ENCODE data around the gene VSTM2B.
"Not testable (repeated sequence)": the region's sequence is repeated elsewhere in the genome, so short reads cannot be mapped to it uniquely, and the experiment has no call there.

The VSTM2B gene

DNA sequence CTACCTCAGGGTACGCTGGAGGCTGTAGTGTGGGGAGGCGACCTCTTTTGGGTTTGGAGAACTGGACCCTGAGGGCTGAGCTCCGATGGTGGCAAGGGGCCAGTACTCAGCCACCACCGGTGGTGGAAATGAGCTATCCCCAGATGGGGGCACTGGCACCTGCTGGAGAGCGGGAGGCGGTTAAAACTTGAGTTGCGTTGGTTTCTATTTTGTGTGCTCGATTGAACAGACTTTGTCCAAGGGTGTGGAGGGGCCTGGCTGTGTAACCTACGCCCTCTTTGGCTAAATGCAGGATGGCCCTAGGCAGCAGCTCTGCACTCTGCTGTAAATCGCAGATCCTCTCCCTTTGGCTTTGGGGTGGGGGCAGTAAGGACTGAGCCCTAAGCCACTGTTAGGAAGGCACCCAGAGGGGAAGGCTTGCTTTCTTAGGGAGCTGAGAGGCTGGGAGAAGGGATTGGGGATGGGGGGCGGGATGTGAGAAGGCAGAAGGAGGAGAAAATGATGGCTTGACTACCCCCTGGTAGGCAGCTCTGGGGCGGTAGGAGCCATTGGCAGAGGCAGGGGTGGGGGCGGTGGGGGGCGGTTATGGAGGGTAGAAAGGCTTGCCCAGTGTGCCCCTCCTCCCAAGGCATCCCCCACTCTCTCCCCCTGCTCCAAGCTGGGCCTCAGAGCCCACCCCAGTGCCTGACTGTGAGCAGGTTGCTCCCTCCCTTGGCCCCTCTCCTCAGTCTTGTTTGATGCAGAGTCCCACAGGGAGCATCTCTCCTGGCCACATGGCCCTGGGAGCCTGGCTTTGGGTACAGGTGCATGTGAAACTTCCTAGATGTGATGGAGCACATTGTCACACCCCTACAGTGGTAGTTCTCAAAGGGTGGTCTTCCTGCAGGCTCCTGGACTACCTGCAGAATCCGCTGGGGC, 5.0 kb downstream of the VSTM2B start:
- no peak for DNase-seq (ENCODE audit: low spot score)

DNA sequence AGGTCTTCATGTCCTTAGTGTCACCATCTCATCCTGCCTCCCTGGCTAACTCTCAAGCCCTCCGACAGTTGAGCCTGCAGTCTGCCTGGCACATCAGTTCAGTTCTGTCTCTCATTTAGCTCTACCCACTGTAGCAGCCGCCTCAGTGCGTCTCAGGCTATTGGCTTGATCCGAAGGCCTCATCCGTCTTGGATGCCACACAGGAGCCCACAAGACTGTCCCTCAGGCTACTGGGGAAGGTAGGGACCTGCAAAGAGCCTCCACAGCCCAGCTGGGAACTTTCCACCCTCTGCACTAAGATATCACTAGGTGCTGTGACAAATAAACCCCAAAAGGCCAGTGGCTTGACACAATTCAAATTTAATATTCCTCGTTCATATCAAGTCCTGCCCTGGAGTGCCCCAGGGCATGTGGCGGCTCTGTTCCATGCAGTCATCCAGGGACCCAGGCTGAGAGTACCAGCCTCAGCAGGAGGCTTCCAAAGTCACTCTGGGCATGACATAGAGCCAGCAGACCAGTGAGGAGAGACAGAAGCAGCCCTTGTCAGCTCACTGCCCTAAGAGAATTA, 5.7 kb downstream of the VSTM2B start:
- DNase-seq (ENCODE audit: low spot score), result no peak

DNA sequence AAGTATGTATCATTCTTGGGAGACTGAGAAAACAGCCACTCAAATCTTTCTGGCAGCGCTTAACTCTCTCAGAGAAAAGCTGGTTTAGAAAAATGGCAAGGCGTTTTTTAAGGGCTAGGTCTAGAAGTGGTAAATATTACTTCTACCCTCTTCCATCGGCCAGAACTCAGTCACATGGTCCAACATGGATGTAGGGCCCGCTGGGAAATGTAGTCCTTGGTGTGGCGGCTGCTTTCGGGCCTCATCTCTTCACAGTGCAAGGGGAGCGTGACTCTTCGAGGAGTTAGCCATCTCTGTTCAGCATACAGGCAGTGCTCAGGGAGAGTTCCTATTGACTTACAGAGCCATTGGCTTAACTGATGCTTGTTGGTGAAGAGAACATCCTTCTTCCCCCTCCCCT, 6.3 kb downstream of the VSTM2B start:
- DNase-seq (ENCODE audit: low spot score), result no peak

DNA sequence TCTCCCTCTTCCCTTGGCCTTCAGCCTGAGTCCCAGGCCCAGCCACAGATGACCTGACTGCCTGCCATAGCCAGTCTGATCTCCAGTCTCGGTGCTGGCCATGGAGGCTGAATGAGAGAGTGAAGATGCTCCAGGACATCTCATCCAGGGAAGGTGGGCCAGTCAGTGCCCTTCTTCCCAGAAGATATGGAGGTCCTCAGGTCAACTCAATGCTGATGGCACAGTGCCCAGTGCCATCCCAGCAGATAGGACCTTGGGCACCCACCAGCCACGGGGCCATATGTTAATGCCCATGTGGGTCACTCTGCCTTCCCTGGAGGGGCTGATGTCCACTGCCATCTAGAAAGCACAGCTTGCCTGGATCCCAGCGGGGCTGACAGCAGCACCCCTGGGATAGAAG, 7.2 kb downstream of the VSTM2B start:
- DNase-seq (ENCODE audit: low spot score), result no peak

DNA sequence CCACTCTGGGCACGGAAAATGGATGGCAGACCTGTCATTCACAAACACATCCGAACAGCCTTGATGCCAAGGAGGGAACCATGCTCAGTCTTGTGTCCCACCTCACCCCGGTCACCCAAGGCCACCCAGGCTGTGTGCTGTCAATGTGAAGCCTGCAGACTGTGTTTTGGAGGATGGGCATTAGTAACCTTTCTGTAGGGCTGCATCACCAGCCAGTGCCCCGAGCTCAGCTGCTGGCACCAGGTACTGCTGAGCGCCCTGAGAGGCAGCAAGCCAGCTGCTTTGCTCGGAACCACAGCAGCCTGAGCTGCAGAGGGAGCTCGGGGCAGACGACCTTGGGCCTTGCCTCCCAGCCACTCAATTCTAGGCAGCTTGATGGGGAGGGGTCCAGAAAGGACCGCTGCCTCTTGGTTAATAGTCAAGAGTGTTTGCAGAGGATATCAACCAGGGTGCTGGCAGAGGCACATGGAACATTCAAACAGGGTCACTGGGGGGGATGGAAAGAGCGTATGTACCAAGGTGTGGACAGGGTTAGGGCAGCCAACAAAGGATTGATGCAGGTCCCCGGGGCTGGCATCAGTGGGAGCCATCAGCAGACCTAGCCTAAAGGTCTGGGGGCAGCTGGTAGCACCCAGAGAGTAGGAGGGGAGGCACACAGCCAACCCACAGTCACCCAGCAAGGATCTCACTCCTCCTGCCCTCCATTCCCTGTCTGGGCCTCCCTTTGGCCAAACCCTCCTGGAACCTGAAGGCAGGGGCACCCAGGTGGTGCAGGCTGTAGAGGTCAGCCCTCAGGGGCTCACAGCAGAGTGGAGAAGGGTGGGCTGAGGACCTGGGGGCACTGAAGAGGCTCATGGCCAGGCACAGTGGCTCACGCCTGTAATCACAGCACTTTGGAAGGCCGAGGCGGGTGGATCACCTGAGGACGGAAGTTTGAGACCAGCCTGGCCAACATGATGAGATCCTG, 8.1 kb downstream of the VSTM2B start:
- no peak for DNase-seq (ENCODE audit: low spot score)

DNA sequence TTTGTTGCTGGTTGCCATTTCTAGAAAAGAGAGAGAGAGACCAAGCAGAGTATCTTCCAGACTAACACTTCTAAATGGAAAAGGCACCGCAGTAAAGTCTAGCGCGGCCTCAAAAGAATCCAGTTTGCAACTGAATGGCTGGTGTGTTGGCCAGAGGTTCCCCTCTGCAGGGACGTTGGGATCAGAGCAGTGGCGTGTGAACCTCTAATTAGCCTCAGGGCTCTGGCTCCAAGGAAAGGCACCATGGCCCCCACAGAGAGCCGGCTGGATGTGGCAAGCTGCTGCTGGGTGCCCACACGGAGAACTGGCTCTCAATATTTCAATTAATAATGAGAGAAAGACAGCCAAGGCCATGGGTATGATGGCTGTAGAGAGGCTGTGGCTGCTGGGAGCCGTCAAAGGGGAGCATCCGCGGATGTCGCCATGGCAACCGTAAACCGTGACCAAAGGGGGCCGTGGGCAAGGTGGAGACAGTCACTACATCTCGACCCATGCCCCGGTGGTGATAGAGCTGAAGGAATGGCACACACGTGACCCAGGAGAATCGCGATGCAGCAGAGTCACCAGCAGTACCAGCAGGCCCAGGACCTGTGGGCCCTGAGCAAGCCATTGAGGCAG, 9.5 kb downstream of the VSTM2B start:
- DNase-seq (ENCODE audit: low spot score), result no peak

DNA sequence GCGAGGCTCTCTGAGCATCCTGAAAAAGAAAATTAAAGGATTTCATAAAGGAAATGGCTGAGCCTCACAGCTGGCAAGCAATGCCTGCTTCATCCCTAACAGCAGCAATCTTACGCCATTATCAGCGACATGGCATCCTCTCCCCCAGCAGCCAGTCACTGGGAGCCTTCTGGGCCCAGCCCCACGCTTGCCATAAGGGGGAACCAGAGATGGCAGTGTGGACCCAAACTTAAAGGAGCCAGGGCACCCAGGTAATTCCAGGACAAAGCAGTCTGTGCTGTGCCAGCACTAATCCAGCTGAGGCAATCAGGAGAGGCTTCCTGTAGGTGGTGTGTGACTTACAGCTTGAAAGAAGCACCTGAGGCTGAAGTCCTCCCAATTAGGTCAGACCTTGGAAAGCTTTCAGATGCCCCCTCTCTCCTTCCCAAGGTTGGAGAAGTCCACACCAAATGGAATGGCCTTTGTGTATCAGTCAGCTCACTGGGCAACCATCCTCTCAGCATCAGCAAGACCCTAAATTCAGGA, 10.3 kb downstream of the VSTM2B start:
- no peak for DNase-seq (ENCODE audit: low spot score)

DNA sequence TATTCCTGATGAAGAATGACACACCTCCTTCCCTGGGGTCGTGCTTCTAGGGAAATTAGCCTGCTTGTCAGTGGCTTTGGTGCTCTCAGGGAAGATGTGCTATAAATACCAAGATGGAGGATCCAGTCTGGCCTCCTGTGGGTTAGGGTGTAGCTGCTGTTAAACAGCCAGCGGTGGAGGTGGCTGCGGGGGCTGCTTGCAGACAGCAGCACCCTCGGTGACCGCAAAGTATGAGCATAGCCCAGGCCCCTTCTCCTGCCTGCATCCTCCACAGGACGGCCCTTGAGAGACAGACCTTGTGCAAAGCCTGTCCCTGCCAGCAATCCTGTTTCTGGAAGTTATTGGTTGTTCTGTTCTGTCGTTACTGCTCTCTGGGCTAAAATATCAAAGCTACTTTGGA, 11.4 kb downstream of the VSTM2B start:
- no peak for DNase-seq (ENCODE audit: low spot score)

DNA sequence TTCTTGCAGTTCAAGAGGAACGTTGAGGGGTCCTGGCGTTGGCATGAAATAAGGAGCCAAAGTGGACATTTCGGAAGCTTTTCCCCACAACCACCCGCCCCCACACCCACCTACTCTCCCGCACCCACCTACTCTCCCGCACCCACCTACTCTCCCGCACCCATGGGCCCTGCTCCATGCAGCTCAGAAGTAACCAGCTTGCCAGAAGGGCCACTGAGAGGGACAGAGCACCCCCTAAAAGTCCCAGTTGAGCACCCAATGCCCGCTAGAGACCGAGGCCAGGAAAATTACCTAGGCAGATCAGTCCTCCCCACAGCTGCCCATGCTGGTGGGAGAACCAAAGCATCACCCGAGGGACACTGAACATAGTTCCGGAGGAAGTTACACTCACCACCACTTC, 11.8 kb downstream of the VSTM2B start:
- no peak for DNase-seq (ENCODE audit: low spot score)

DNA sequence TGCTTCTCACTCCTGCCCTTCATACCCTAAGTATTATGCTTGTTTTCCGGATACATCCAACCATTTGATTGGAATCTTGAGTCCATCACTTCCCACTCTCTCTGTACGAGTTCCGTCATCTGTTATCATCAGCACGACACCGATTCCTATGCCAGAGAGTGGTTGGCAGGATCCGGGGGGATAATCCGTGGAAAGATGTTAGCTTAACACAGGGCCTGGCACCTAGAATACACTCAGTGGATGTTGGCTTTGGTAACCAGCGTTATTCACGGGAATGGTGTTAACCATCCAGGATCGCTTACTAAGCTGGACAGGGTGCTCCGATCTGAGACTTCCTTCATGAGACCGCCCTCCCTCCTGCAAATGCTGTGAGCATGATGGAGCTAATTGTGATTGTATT, 12.4 kb downstream of the VSTM2B start:
- no peak for DNase-seq (ENCODE audit: low spot score)

DNA sequence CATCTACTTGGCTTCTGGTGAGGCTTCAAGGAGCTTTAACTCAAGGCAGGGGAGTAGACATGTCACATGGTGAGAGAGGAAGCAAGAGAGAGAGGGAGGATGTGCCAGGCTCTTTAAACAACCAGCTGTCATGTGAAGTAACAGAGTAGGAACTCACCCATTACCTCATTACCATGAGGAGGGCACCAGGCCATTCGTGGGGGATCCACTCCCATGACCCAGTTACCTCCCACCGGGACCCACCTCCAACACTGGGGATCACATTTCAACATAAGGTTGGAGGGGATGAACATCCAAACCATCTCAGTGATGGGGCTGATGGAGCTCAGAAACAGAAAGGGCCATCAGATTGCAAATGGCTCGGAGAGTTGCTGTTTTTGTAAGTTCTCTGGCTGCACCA, 12.9 kb downstream of the VSTM2B start:
- no peak for DNase-seq (ENCODE audit: low spot score)

DNA sequence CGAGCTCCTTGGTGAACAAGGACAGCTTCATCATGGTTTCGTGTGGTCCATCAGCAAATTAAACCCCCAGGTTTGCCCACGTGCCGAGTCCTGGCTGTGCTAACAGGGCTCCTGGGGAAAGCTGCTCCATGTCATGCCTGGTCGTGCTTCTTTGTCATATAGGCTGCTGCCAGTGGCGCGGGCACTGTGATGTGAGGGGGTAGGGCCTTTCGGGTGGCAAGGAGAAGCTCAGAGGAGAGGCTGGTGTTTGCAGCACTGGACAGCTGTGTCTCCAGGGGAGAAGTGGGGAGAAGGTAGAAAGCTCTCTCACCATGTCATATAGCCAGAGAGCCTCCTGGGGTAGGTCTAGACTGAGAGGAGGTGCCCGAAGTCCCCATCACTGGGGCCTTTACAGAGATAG, 13.3 kb downstream of the VSTM2B start:
- no peak for DNase-seq (ENCODE audit: low spot score)

DNA sequence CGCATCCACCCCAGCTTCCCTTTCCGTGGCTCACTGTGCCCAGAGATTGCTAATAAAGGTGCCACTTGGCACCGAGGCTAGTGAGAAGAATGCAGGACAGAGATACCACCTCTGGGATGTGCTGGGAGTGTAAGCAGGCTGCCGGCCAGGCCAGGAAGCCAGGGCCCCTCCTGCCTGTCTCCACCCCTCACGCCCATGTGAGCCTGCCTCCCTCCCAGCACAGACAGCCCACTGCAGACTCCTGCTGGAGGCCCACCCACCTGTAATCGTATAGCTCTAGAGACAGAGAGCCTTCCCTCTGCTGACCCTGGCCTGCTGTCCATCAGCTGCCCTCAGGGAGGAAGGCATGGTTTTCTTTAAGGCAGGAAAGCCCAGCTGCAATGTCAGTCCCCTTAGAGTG, 13.9 kb downstream of the VSTM2B start:
- no peak for DNase-seq (ENCODE audit: low spot score)

DNA sequence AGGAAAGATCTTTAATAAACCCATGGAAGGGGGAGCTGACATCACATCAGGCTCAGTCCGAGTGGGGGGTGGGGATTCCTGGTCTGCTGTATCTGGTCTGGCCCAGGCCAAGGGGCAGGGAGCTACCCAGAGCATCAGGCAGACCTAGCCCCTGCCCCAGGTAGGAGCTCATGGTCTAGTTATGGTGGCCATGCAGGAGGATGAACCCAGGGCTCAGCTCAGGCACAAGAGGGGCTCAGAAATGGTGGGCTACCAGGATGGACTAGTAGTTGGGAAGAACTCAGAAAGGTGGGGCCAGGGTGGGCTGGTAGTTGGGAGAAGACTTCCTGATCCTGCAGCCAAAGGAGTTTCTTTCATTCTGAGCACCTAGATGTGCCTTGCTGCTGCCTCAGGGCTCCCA, 14.3 kb downstream of the VSTM2B start:
- DNase-seq (ENCODE audit: low spot score), result no peak

DNA sequence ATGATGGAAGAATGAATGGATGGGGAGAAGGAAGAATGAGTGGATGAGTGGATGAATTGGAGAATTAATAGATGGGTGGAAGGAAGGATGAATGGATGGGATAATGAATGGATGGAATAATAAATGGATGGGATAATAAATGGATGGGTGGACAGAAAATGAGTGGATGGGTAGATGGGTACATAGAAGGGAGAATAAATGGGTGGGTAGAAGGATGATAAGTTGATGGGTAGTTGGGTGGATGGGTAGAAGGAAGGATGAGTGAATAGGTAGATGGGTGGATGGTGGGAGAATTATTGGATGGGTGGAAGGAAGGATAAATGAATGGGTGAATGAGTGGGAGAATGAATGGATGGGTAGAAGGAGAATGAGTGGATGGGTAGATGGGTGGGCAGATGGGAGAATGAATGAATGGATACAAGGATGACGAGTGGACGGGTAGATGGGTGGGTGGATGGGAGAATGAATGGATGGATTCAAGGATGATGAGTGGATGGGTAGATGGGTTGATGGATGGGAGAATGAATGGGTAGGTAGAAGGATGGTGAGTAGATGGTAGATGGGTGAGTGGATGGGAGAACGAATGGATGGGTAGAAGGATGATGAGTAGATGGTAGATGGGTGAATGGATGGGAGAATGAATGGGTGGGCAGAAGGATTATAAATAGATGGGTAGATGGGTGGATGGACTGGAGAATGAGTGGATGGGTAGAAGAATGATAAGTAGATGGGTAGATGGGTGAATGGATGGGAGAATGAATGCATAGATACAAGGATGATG, 15.9 kb downstream of the VSTM2B start:
- no peak for DNase-seq (ENCODE audit: low spot score)

DNA sequence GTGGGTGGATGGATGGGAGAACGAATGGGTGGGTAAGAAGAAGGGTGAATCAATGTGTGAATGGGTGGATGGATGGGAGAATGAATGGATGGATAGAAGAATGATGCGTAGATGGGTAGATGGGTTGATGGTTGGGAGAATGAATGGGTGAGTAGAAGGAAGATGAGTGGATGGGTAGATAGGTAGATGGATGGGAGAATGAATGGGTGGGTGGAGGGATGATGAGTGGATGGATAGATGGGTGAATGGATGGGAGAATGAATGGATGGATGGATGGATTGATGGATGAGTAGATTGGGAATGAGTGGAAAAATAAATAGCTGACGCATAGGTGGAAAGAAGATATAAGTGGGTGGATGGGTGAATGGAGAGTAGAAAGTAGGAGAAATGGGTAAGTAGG, 16.5 kb downstream of the VSTM2B start:
- DNase-seq (ENCODE audit: low spot score), result no peak

DNA sequence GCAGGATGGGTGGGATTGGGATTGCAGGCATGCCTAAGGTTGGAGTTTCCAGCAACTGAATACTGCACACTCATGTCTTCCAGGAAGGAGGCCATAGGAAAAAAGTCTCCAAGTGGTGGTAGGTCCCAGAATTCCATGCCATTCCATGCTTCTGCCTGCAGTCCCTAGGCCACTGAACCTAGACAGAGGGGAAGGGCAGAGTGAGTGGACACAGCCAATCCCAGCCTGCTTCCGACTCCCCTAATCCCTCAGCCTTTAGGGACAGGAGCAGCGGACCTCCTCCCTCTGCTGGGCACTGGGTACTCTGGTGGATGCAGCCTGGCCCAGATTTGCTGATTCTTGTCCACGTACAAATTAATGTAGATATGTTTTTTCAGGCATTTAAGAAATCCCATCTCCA, 17.0 kb downstream of the VSTM2B start:
- DNase-seq (ENCODE audit: low spot score), result no peak

DNA sequence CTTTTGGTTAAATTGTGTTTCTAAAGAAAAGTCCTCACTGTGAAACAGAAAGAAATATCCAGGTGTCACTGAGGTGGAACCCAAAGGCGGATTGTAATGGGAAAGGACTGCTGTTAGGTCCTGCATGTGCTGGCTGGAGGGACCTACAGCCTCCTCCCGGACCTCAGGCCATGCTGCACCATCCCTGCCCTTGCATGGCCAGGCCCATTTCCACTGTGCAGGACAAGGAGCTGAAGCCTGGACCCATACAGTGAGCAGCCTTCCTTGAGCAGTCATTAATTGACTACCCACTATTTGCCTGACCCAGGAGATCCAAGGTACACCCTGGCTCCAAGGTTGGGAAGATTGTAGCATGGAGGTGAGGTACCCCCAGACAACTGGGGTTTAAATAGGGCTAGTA, 17.6 kb downstream of the VSTM2B start:
- DNase-seq (ENCODE audit: low spot score), result no peak

DNA sequence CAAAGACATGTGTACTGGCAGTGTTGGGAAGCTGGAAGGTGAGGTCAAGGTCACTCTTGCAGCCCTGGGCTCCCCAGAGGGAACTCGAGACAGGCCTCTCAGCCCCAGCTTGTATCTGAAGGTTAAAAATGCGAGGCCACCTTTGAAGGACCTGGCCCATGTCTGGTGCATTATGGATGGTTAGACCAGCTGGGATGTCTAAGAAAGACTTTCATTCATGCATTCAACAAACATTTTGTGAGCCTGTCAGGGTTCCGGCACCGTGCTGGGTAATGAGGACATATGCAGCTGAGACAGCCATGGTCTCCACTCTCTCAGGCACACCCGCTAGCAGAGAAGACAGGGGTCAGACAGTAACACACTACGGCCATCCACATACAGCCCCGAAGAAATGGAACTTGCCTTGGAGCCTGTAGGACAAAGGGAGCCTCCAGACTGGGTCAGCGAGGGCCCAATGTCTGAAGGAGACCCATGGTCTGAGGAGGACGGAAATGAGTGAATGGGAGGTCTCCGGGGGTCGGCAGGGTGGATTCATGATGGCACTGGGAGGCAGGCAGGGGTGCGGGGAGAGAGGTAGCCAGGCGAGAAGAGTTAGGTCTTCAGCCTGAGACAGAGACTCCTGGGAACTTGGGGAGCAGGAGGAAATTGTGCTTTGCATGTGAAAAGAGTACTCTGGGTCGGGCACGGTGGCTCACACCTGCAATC, 19.0 kb downstream of the VSTM2B start:
- no peak for DNase-seq (ENCODE audit: low spot score)

DNA sequence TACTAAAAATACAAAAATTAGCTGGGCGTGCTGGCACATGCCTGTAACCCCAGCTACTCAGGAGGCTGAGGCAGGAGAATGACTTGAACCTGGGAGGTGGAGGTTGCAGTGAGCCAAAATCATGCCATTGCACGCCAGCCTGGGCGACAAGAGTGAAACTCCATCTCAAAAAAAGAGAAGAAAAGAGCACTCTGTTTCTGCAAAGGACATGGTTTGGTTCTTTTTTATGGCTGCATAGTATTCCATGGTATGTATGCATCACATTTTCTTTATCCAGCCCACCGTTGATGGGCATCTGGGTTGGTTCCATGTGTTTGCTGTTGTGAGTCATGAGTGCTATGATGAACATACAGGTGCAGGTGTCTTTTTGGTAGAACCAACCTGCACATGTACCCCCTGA, 19.7 kb downstream of the VSTM2B start:
- not testable (repeated sequence) for DNase-seq (ENCODE audit: low spot score)
